GM03348 (cell line): Measurements from ENCODE around the gene DGCR2.
"Not testable (repeated sequence)": the region's sequence is repeated elsewhere in the genome, so short reads cannot be mapped to it uniquely, and the experiment has no call there.

Experiments
- DNase-seq: peaks from one replicate; pipeline ENCODE4 v3.0.0; 2012; ENCODE audit warnings: low spot score

DGCR2 gene

GRCh38 chr22:19107730-19108074 is 14.5 kb downstream of the DGCR2 start:
- no peak for DNase-seq

- DNase-seq, result no peak
These were observed 15.1 kb downstream of the DGCR2 start for GRCh38 chr22:19106886-19107729.

DNA sequence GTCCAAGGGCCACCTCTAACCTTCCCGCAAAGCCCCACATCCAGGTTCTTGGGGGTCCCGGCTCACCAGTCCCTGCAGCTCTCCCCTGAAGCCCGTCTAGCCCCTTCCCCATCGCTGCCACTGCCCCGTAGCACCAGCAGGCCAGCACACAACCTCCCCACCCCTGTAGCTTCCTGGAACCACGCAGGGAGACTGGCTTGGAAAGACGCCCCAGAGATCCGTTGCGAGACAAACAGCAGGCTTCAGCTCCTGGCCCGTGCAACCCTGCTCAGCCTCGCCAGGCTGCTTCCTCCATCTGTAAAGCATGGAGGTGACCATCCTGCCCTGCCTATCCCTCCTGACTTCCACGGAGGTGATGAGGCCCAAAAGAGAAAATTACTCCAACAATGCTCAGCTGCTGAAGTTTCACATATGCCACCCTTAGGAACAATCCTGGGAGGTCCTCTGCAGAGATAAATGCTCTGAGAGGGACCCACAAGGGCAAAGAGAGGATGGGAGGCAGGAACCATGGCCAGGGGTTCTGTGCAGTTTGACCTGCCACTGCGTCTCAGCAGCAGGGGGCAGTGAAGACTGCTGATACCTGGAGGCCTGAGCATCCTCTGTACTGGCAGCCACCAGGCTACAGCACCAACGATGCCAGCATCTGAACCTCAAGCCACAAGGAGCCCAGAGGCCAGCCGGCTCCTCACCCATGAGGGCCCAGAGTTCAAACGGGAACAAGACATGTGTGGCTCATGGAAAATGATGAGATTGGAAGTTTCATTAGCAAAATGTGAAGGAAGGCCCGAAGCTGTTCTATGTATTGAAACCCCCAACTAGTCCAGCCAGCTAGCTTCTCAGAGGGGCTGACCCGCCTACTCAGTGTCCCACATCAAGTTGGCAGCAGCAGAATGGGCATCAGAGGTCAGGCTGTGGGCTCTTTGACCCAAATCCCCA is 16.1 kb downstream of the DGCR2 start:
- DNase-seq, result no peak

- no peak for DNase-seq
These were observed 16.8 kb downstream of the DGCR2 start for GRCh38 chr22:19105456-19105855.

DNA sequence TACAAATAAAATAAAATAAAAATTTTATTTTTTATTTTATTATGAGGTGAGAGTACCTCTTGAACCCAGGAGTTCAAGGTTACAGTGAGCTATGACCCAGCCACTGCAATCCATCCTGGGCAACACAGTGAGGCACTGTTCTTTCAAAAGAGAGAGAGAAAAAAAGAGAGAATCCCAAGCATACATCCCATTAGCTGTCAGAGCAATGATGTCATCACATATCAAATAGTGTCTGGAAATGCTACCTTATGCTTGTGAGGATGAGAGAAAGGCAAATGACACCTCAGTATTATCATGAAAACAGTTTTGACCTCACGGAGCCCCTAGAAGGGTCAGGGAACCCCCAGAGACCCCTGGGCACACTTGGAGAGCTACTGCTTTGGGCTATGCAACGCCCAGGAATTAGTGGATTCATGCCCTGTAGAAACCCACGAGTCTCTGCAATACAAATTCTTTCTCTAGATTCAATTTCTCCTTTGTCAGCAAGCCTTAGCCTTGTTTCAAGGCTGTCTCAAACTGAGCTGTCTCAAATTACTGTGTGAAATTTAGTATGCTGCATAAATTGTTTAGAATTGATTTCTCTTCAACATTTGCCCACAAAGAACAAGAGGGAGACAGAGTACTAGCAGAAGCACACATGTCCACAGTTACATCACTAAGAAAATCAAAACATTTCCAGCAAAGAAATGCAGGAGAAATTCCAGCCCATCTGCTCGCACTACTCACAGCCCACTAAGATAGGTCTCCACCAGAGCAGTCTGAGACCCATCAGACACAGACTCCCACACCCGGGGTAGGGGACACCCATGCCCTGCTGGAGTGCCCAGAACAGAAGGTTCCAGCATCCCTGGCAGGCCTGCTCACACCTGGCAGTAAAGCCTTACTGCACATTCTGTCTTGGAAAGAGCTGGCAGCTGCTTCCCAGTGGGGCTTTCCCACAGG is 18.1 kb downstream of the DGCR2 start:
- DNase-seq, result peak; percentile 19

DNA sequence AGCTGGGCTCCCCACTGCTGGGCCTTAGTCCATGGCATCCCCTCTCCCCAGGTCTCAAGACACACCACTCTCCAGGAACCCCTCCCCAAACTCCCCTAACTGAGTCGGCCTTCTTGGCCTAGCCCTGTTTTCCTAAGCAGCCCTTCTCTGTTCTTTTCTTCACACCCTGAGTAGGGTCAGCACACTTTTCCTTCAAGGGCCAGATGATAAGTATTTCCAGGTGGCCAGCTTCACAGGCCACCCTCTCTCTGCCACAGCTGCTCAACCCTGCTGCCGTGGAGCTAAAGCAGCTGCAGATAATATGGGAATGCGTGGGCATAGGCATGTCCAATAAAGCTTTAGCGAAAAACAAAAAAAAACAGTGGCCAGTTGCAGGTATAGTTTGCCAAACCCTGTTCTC is 24.1 kb downstream of the DGCR2 start:
- DNase-seq, result no peak

GRCh38 chr22:19097518-19097917 is 24.7 kb downstream of the DGCR2 start:
- DNase-seq, result no peak

GRCh38 chr22:19096555-19096954 is 25.7 kb downstream of the DGCR2 start:
- DNase-seq, result no peak

- DNase-seq, result no peak
These were observed 27.7 kb downstream of the DGCR2 start for GRCh38 chr22:19094393-19094997.

DNA sequence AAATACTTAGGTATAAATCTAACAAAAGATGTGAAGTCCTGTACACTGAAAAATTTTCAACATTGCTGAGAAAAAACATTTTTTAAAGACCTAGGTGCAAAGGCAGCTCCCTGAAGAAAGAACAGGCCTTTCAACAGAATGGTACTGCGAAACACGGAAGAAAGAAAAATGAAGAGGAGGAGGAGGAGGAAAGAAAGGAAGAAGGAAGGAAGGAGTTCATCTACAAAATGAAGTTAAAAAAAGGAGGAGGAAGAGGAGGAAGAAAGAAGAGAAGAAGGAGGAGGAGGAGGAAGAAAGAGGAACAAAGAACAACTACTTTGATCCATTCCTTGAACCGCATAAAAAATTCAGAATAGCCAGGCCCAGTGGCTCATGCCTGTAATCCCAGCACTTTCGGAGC is 29.5 kb downstream of the DGCR2 start:
- no peak for DNase-seq

GRCh38 chr22:19090586-19091127 is 31.6 kb downstream of the DGCR2 start:
- DNase-seq, result no peak

- no peak for DNase-seq
These were observed 32.0 kb downstream of the DGCR2 start for GRCh38 chr22:19090183-19090582.

- no peak for DNase-seq
These were observed 33.2 kb downstream of the DGCR2 start for GRCh38 chr22:19088866-19089595.

GRCh38 chr22:19086896-19087295 is 35.3 kb downstream of the DGCR2 start:
- peak; percentile 72 for DNase-seq

GRCh38 chr22:19086417-19086816 is 35.8 kb downstream of the DGCR2 start:
- DNase-seq, result no peak

GRCh38 chr22:19085233-19085718 is 36.9 kb downstream of the DGCR2 start:
- DNase-seq, result peak; percentile 71

DNA sequence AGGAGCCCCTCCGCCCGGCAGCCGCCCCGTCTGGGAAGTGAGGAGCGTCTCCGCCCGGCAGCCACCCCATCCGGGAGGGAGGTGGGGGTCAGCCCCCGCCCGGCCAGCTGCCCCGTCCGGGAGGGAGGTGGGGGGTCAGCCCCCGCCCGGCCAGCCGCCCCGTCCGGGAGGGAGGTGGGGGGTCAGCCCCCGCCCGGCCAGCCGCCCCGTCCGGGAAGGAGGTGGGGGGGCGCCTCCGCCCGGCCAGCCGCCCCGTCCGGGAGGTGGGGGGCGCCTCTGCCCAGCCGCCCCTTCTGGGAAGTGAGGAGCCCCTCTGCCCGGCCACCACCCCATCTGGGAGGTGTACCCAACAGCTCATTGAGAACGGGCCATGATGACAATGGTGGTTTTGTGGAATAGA is 37.6 kb downstream of the DGCR2 start:
- not testable (repeated sequence) for DNase-seq

GRCh38 chr22:19084126-19084525 is 38.1 kb downstream of the DGCR2 start:
- not testable (repeated sequence) for DNase-seq

DNA sequence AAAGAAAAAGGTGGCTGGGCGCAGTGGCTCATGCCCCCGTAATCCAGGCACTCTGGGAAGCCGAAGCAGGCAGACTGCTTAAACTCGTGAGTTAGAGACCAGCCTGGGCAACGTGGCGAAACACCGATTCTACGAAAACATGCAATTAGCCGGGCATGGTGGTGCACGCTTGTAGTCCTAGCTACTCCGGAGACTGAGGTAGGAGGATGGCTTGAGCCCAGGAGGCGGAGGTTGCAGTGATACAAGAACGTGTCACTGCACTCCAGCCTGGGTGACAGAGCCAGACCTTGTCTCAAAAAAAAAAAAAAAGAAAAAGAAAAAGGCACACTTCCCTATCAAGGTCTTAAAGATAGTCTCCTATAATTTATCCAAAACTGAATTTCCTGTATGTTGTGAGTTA is 39.4 kb downstream of the DGCR2 start:
- no peak for DNase-seq

DNA sequence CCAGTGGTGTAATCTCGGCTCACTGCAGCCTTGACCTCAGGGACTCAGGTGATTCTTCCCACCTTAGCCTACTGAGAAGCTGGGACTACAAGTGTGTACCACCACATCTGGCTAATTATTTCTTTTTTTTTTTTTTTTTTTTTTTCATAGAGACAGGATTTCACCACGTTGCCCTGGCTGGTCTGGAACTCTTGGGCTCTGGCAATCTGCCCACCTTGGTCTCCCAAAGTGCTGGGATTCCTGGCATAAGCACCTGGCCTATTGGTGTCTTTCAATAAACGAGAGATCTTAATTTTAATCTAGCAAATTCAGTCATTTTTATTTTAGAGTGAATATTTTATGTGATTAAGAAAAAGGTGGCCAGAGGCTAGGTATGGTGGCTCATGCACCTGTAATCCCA is 40.1 kb downstream of the DGCR2 start:
- no peak for DNase-seq
